ENCODE data around the gene CCT3.

CCT3 gene

DNA sequence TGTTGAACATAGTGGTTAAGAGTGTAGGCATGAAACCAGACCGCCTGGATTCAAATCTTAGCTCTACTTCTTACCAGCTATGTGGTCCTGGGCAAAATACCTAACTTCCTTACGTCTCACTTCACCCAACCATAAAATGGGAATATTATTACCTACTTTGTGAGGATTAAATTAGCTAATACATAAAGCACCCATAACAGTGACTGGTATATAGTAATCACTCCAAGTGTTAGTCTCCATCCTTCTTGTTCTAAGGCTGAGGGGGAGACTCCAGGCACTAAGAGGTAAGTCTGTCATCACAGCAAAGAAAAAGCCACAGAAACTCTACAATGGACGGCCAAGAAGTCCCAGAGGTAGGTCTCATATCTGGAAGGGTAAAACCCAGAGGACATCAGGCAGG is 58.3 kb downstream of the CCT3 start:
- H3K27me3 ChIP-seq (ENCODE audit: insufficient read depth, low read length, poor library complexity), result no peaks in the 10 kb centered on the region
- H3K4ac ChIP-seq (ENCODE audit: low read depth, low read length), result no peak overlapping the region
- H3K4me1 ChIP-seq (ENCODE audit: control insufficient read depth, low read depth, low read length), result no peaks in the 10 kb centered on the region
- H3K79me2 ChIP-seq (ENCODE audit: control insufficient read depth, insufficient read depth, low read length), result peaks cover 34% of the 10 kb centered on the region
- no peak for DNase-seq
- H3K4me2 ChIP-seq (ENCODE audit: low read length), result no peak overlapping the region
- no peak overlapping the region for H3K4me3 ChIP-seq (ENCODE audit: low read length)
- H2BK15ac ChIP-seq (replicated peaks; ENCODE audit: low read depth), result no peak overlapping the region
- no peak overlapping the region for H2BK120ac ChIP-seq (ENCODE audit: low read depth, low read length)
- H3K36me3 ChIP-seq (ENCODE audit: control insufficient read depth, insufficient read depth, low read length), result peaks cover 8% of the 10 kb centered on the region
- H3K79me1 ChIP-seq (ENCODE audit: low read length), result peaks cover 19% of the 10 kb centered on the region
- no peak overlapping the region for H4K8ac ChIP-seq (ENCODE audit: low read depth, low read length)
- no peak overlapping the region for H3K18ac ChIP-seq (ENCODE audit: low read length)
- H2BK5ac ChIP-seq (ENCODE audit: low read length), result no peak overlapping the region
- H4K5ac ChIP-seq (ENCODE audit: low read length), result no peak overlapping the region
- no CpG with 5 or more reads among the region's 3 CpGs for WGBS (ENCODE audit: extremely low coverage, insufficient coverage, low lambda C conversion rate)
- H3K56ac ChIP-seq (ENCODE audit: low read length), result no peak overlapping the region
- no peak overlapping the region for H2AK5ac ChIP-seq (ENCODE audit: low read length)
- H3K9ac ChIP-seq (ENCODE audit: low read length), result no peak overlapping the region
- no peak overlapping the region for H3K23ac ChIP-seq (ENCODE audit: low read length)
- H3K27ac ChIP-seq (ENCODE audit: low read depth, low read length), result no peak overlapping the region

GRCh38 chr1:156276966-156277381 is 61.1 kb downstream of the CCT3 start:
- Histone ChIP-seq H2BK15ac (replicated peaks; ENCODE audit: low read depth) (no peak overlapping the region), H2AK5ac (ENCODE audit: low read length) (no peak overlapping the region), H3K18ac (ENCODE audit: low read length) (no peak overlapping the region), H2BK5ac (ENCODE audit: low read length) (no peak overlapping the region), H3K36me3 (ENCODE audit: control insufficient read depth, insufficient read depth, low read length) (peaks cover 21% of the 10 kb centered on the region), H3K4ac (ENCODE audit: low read depth, low read length) (no peak overlapping the region), H3K79me2 (ENCODE audit: control insufficient read depth, insufficient read depth, low read length) (peaks cover 31% of the 10 kb centered on the region), H3K79me1 (ENCODE audit: low read length) (peaks cover 18% of the 10 kb centered on the region), H3K4me1 (ENCODE audit: control insufficient read depth, low read depth, low read length) (no peaks in the 10 kb centered on the region), H2BK120ac (ENCODE audit: low read depth, low read length) (no peak overlapping the region), H4K5ac (ENCODE audit: low read length) (no peak overlapping the region), H3K4me2 (ENCODE audit: low read length) (no peak overlapping the region), H3K9ac (ENCODE audit: low read length) (no peak overlapping the region), H3K27ac (ENCODE audit: low read depth, low read length) (no peak overlapping the region), H3K27me3 (ENCODE audit: insufficient read depth, low read length, poor library complexity) (no peaks in the 10 kb centered on the region), H3K23ac (ENCODE audit: low read length) (no peak overlapping the region), H3K56ac (ENCODE audit: low read length) (no peak overlapping the region), H4K8ac (ENCODE audit: low read depth, low read length) (no peak overlapping the region), H3K4me3 (ENCODE audit: low read length) (no peak overlapping the region)
- DNase-seq, result no peak
- WGBS (ENCODE audit: extremely low coverage, insufficient coverage, low lambda C conversion rate), result no CpG with 5 or more reads among the region's 6 CpGs

GRCh38 chr1:156276532-156276931 is 61.6 kb downstream of the CCT3 start:
- Histone ChIP-seq H3K79me1 (ENCODE audit: low read length) (peaks cover 14% of the 10 kb centered on the region), H2AK5ac (ENCODE audit: low read length) (no peak overlapping the region), H3K4me3 (ENCODE audit: low read length) (no peak overlapping the region), H3K79me2 (ENCODE audit: control insufficient read depth, insufficient read depth, low read length) (peaks cover 27% of the 10 kb centered on the region), H3K18ac (ENCODE audit: low read length) (no peak overlapping the region), H2BK120ac (ENCODE audit: low read depth, low read length) (no peak overlapping the region), H3K36me3 (ENCODE audit: control insufficient read depth, insufficient read depth, low read length) (peaks cover 21% of the 10 kb centered on the region), H3K4me2 (ENCODE audit: low read length) (no peak overlapping the region), H3K23ac (ENCODE audit: low read length) (no peak overlapping the region), H2BK15ac (replicated peaks; ENCODE audit: low read depth) (no peak overlapping the region), H4K5ac (ENCODE audit: low read length) (no peak overlapping the region), H3K27ac (ENCODE audit: low read depth, low read length) (no peak overlapping the region), H3K56ac (ENCODE audit: low read length) (no peak overlapping the region), H4K8ac (ENCODE audit: low read depth, low read length) (no peak overlapping the region), H2BK5ac (ENCODE audit: low read length) (no peak overlapping the region), H3K4me1 (ENCODE audit: control insufficient read depth, low read depth, low read length) (no peaks in the 10 kb centered on the region), H3K9ac (ENCODE audit: low read length) (no peak overlapping the region), H3K4ac (ENCODE audit: low read depth, low read length) (no peak overlapping the region), H3K27me3 (ENCODE audit: insufficient read depth, low read length, poor library complexity) (no peaks in the 10 kb centered on the region)
- DNase-seq, result no peak

DNA sequence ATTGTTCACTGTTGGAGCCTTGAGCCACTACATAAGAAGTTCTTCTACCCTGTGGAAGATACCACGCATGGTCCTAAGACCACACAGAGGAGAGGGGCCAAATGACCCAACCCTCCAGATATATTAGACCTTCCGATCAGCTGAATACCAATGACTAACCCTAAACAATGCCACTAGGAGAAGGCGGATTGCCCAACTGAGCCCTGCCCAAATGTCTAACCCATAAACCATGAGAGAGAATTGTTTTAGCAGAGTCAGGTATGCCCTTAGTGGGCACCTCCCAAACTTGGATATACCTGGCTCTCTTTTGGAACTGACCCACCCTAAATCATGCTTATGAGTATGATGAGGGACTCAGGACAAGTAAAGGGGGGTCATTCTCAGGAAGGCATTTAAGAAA is 67.8 kb downstream of the CCT3 start:
- DNase-seq, result no peak
- no peak overlapping the region for H4K5ac ChIP-seq (ENCODE audit: low read length)
- H3K56ac ChIP-seq (ENCODE audit: low read length), result no peak overlapping the region
- H2BK5ac ChIP-seq (ENCODE audit: low read length), result no peak overlapping the region
- no peak overlapping the region for H3K4ac ChIP-seq (ENCODE audit: low read depth, low read length)
- peaks cover 44% of the 10 kb centered on the region for H3K36me3 ChIP-seq (ENCODE audit: control insufficient read depth, insufficient read depth, low read length)
- H2BK15ac ChIP-seq (replicated peaks; ENCODE audit: low read depth), result no peak overlapping the region
- H3K23ac ChIP-seq (ENCODE audit: low read length), result no peak overlapping the region
- no peak overlapping the region for H3K4me2 ChIP-seq (ENCODE audit: low read length)
- no peak overlapping the region for H3K18ac ChIP-seq (ENCODE audit: low read length)
- no peak overlapping the region for H2AK5ac ChIP-seq (ENCODE audit: low read length)
- no peaks in the 10 kb centered on the region for H3K79me1 ChIP-seq (ENCODE audit: low read length)
- no peak overlapping the region for H3K27ac ChIP-seq (ENCODE audit: low read depth, low read length)
- H3K4me3 ChIP-seq (ENCODE audit: low read length), result no peak overlapping the region
- WGBS (ENCODE audit: extremely low coverage, insufficient coverage, low lambda C conversion rate), result no CpG with 5 or more reads among the region's 3 CpGs
- no peaks in the 10 kb centered on the region for H3K27me3 ChIP-seq (ENCODE audit: insufficient read depth, low read length, poor library complexity)
- H2BK120ac ChIP-seq (ENCODE audit: low read depth, low read length), result no peak overlapping the region
- no peaks in the 10 kb centered on the region for H3K4me1 ChIP-seq (ENCODE audit: control insufficient read depth, low read depth, low read length)
- no peaks in the 10 kb centered on the region for H3K79me2 ChIP-seq (ENCODE audit: control insufficient read depth, insufficient read depth, low read length)
- no peak overlapping the region for H4K8ac ChIP-seq (ENCODE audit: low read depth, low read length)
- H3K9ac ChIP-seq (ENCODE audit: low read length), result no peak overlapping the region

DNA sequence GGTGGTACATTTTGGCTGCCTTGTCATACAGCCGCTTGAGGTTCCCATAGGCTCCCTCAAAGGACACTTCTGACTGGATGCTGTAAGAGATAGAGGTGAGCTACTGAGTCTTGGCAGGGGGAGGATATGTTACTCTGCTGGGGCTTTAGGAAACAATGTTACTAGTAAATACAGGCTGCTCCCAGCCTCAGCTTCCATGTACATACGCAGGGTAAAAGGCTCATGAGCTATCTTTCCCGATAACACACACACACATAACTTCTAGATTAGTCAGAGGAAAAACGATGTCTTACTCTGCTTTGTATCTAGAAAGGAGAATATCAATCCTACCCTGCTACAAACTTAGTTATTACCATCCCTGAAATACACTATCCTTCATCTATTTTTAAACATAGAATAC is 69.8 kb downstream of the CCT3 start:
- WGBS (ENCODE audit: extremely low coverage, insufficient coverage, low lambda C conversion rate), result no CpG with 5 or more reads among the region's 4 CpGs
- no peaks in the 10 kb centered on the region for H3K79me2 ChIP-seq (ENCODE audit: control insufficient read depth, insufficient read depth, low read length)
- no peak overlapping the region for H2BK5ac ChIP-seq (ENCODE audit: low read length)
- no peak overlapping the region for H3K4ac ChIP-seq (ENCODE audit: low read depth, low read length)
- H2BK120ac ChIP-seq (ENCODE audit: low read depth, low read length), result no peak overlapping the region
- H4K8ac ChIP-seq (ENCODE audit: low read depth, low read length), result no peak overlapping the region
- H3K27me3 ChIP-seq (ENCODE audit: insufficient read depth, low read length, poor library complexity), result no peaks in the 10 kb centered on the region
- H3K27ac ChIP-seq (ENCODE audit: low read depth, low read length), result no peak overlapping the region
- no peak overlapping the region for H3K18ac ChIP-seq (ENCODE audit: low read length)
- no peak overlapping the region for H3K56ac ChIP-seq (ENCODE audit: low read length)
- H3K23ac ChIP-seq (ENCODE audit: low read length), result no peak overlapping the region
- H3K79me1 ChIP-seq (ENCODE audit: low read length), result peaks cover 2% of the 10 kb centered on the region
- H3K36me3 ChIP-seq (ENCODE audit: control insufficient read depth, insufficient read depth, low read length), result peaks cover 43% of the 10 kb centered on the region
- no peak overlapping the region for H2BK15ac ChIP-seq (replicated peaks; ENCODE audit: low read depth)
- H3K9ac ChIP-seq (ENCODE audit: low read length), result no peak overlapping the region
- no peak overlapping the region for H3K4me2 ChIP-seq (ENCODE audit: low read length)
- no peaks in the 10 kb centered on the region for H3K4me1 ChIP-seq (ENCODE audit: control insufficient read depth, low read depth, low read length)
- no peak overlapping the region for H3K4me3 ChIP-seq (ENCODE audit: low read length)
- H2AK5ac ChIP-seq (ENCODE audit: low read length), result no peak overlapping the region
- DNase-seq, result no peak
- H4K5ac ChIP-seq (ENCODE audit: low read length), result no peak overlapping the region

- Histone ChIP-seq H4K5ac (ENCODE audit: low read length) (no peak overlapping the region), H2BK15ac (replicated peaks; ENCODE audit: low read depth) (no peak overlapping the region), H3K4ac (ENCODE audit: low read depth, low read length) (no peak overlapping the region), H3K18ac (ENCODE audit: low read length) (no peak overlapping the region), H3K4me3 (ENCODE audit: low read length) (no peak overlapping the region), H3K4me2 (ENCODE audit: low read length) (no peak overlapping the region), H3K27ac (ENCODE audit: low read depth, low read length) (no peak overlapping the region), H3K79me1 (ENCODE audit: low read length) (peaks cover 2% of the 10 kb centered on the region), H3K4me1 (ENCODE audit: control insufficient read depth, low read depth, low read length) (no peaks in the 10 kb centered on the region), H4K8ac (ENCODE audit: low read depth, low read length) (no peak overlapping the region), H3K27me3 (ENCODE audit: insufficient read depth, low read length, poor library complexity) (no peaks in the 10 kb centered on the region), H3K36me3 (ENCODE audit: control insufficient read depth, insufficient read depth, low read length) (peaks cover 48% of the 10 kb centered on the region), H3K79me2 (ENCODE audit: control insufficient read depth, insufficient read depth, low read length) (no peaks in the 10 kb centered on the region), H2BK5ac (ENCODE audit: low read length) (no peak overlapping the region), H3K23ac (ENCODE audit: low read length) (no peak overlapping the region), H2AK5ac (ENCODE audit: low read length) (no peak overlapping the region), H2BK120ac (ENCODE audit: low read depth, low read length) (no peak overlapping the region), H3K56ac (ENCODE audit: low read length) (no peak overlapping the region), H3K9ac (ENCODE audit: low read length) (no peak overlapping the region)
- no peak for DNase-seq
- WGBS (ENCODE audit: extremely low coverage, insufficient coverage, low lambda C conversion rate), result no CpG with 5 or more reads among the region's 13 CpGs
Measured at GRCh38 chr1:156266051-156266450, 72.0 kb downstream of the CCT3 start.
